Bronchial epithelial cell (primary cell): ENCODE measurements around the gene MCOLN3. TPM values are rescaled to one million over a fixed set of nuclear protein-coding genes. Genes with fewer than 3 reads are reported as not detected.
A peak's percentile ranks its signal among the peaks of the same experiment; 100 is the strongest.

Experiments used
- DNase-seq: peaks from one replicate; pipeline ENCODE4 v3.0.0-alpha.2; 2010; ENCODE audit warnings: low read depth
- FAIRE-seq: peaks from 2 replicates; lab custom pipeline; 2011; peaks lifted over from hg19 to GRCh38; lab: Jason Lieb, UNC
- H3K27me3 ChIP-seq: 2 replicates; pipeline ENCODE4 v1.5.1; 2011; ENCODE audit warnings: low read length; ENCODE audit not compliant: control insufficient read depth, insufficient read depth
- H3K36me3 ChIP-seq: 2 replicates; pipeline ENCODE4 v1.5.1; 2011; ENCODE audit warnings: low read length; ENCODE audit not compliant: control insufficient read depth, insufficient read depth
- H3K4me3 ChIP-seq: 2 replicates; pipeline ENCODE4 v1.5.1; 2011; ENCODE audit warnings: mild to moderate bottlenecking, low read depth, low read length, control low read depth
- total RNA-seq: library from RNA; depleted of rRNA; stranded (reverse); fragments of >200 nt; gene quantifications from 2 replicates; pipeline ENCODE4 v1.2.1, GENCODE V29; 2014
- TF ChIP-seq, protein P1 (sequence below): IDR thresholded peaks from 2 replicates; pipeline ENCODE4 v1.5.1; 2011; ENCODE audit warnings: mild to moderate bottlenecking, moderate library complexity, low read length, control low read depth, inconsistent platforms; ENCODE audit not compliant: insufficient read depth, severe bottlenecking

Gene MCOLN3
- total RNA-seq, 1 donor from 2014 or later, result 2.4 TPM

DNA sequence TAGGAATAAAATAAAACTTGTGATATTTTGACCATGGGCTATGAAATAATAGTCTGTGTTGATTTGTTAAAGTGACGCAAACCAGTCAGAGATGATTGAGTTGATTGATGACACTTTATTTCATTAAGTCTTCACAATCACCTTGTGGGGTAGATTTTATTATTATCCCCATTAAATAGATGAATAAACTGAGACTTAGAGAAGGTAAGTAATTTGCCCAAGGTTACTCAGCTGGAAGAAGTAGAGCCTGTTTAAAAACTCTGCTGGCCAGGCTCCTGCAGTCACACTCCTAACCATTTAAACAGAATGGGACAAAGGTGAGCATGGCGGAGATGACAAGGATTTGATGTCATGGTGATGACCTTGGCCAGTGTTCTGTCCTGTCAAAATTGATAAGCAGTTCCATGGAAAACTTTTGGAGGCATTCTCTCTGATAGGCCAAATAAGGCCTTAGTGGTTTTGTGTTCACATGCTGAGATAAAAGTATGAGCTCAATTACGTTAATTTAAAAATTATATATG, 22.7 kb upstream of the MCOLN3 start:
- TF ChIP-seq, protein P1, sequence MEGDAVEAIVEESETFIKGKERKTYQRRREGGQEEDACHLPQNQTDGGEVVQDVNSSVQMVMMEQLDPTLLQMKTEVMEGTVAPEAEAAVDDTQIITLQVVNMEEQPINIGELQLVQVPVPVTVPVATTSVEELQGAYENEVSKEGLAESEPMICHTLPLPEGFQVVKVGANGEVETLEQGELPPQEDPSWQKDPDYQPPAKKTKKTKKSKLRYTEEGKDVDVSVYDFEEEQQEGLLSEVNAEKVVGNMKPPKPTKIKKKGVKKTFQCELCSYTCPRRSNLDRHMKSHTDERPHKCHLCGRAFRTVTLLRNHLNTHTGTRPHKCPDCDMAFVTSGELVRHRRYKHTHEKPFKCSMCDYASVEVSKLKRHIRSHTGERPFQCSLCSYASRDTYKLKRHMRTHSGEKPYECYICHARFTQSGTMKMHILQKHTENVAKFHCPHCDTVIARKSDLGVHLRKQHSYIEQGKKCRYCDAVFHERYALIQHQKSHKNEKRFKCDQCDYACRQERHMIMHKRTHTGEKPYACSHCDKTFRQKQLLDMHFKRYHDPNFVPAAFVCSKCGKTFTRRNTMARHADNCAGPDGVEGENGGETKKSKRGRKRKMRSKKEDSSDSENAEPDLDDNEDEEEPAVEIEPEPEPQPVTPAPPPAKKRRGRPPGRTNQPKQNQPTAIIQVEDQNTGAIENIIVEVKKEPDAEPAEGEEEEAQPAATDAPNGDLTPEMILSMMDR, result no peak
- H3K27me3 ChIP-seq, result no peaks in the 10 kb centered on the region
- DNase-seq (no peak), FAIRE-seq (no peak)
- H3K4me3 ChIP-seq, result no peak overlapping the region
- no peaks in the 10 kb centered on the region for H3K36me3 ChIP-seq

DNA sequence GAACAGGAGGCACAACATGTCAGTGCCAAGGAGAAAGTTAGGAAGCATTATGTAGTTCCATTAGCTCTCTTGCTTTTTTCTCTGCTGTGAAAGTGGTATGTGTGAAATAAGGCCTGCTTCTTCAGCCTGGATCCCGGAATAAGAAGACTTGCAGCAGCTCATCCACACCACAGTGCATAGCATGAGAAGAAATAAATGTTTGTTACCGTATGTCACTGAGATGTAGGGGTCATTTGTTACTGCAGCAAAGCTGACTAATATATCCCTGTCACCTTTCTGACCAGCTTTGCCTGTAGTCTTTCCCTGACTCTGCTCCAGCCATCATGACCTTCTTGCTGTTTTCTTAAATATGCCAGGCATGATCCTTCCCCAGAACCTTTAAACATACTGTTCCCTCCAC, 20.5 kb upstream of the MCOLN3 start:
- Histone ChIP-seq H3K4me3 (no peak overlapping the region), H3K36me3 (no peaks in the 10 kb centered on the region), H3K27me3 (no peaks in the 10 kb centered on the region)
- no peak for DNase-seq
- FAIRE-seq, result no peak
- TF ChIP-seq, protein P1, result no peak

DNA sequence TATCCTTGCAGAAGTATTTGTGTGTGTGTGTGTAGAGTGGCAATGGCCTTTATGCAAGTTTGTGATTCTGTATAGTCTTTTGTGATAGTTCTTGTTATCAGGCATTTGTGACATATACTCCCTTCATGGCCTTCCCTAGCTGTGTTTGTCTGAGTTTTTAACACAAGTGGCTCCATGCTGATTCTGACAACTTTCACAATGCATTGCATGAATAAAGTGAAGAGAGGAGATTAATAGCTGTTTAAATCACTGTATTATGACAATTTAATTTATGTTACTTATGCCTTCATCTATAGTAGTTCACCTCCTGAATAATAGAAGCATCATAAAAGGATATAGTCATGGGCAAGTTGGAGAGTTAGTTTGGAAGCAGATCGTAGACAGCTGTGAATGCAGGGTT, 17.2 kb upstream of the MCOLN3 start:
- FAIRE-seq, result no peak
- H3K4me3 ChIP-seq, result no peak overlapping the region
- H3K27me3 ChIP-seq, result no peaks in the 10 kb centered on the region
- H3K36me3 ChIP-seq, result no peaks in the 10 kb centered on the region
- DNase-seq, result no peak
- TF ChIP-seq, protein P1, result no peak

DNA sequence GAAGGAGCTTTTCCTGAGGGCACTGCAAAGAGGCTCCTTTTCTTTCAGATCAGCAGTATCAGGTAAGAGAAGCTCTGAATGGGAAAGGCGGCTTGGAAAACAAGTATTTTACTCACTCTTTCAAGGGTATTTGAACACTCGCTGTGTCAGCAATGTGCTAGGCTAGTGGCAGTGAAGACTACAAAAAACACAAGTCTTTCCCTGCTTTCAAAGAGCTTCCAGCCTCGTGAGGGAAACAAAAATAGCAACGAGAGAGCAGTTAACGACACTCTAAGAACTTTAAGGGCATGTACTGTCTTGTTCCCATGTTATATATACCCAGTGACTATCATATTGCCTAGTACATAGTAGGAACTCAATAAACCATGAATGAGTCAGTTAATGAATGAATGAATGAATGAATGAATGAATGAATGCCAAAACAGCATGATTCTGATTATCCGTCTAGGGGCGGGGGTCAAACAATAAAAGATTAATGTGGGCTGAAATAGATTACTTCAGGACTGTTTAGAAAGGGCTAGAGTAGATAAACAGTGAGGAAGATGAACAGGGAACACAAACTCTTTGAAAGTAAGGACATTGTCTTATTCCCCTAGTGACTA, 14.2 kb upstream of the MCOLN3 start:
- Histone ChIP-seq H3K4me3 (peak overlapping the region; percentile 43), H3K36me3 (no peaks in the 10 kb centered on the region), H3K27me3 (no peaks in the 10 kb centered on the region)
- peak; percentile 59 for DNase-seq
- TF ChIP-seq, protein P1, result no peak
- no peak for FAIRE-seq

DNA sequence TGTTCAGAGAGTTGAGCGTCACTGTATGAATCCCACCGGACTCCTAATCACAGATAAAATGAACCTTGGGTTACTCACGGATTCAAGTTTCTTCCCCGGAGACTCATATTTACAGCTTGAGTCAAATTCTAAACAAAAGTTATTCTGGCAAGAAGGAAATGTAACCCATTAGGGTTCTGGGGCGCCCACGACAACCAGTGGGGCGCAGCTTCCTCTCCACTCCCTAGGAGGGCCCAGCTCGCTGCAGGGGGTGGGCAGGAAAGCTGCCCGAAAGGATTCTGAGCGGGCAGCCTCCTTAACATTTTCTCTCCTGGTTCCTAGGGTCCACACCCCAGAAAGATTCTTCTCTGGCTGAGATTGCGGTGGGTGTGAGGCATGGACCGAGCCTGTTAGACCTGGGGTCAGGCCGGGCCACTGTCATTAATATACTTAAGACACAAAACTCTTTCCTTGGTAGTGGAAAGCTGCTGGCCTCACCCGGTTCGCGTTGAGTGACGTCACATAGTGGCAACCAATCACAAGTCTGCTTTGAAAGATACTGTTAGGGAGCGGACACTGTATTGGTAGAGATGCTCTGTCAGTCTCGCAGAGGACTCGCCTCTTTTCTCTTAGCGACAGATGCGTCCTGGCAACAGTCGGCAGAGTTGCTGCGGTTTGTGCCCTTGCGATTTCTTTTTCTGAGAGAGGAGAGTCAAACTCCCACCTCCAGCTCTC, 13.6 kb upstream of the MCOLN3 start:
- no peaks in the 10 kb centered on the region for H3K36me3 ChIP-seq
- DNase-seq (peak; percentile 97), FAIRE-seq (peak; percentile 96)
- TF ChIP-seq, protein P1, result no peak
- H3K4me3 ChIP-seq, result peak overlapping the region; percentile 43
- no peaks in the 10 kb centered on the region for H3K27me3 ChIP-seq
